Testis (tissue), 2 donors: ENCODE results near the gene CACNA1S.

Experiments
- CTCF ChIP-seq, 3 experiments: fragments of 450-650 bp in 2 of 3; fragments of 200-600 bp in 1 of 3; sonication (generic) in 1 of 3; IDR thresholded peaks; one replicate each; pipeline ENCODE4 v1.5.1; 2016 to 2019; ENCODE audit warnings: antibody characterized with exemption in 3 of 3, mild to moderate bottlenecking in 2 of 3, moderate library complexity in 1 of 3
- POLR2A ChIP-seq: fragments of 450-650 bp; IDR thresholded peaks from one replicate; pipeline ENCODE4 v1.6.1; 2017; ENCODE audit warnings: antibody characterized with exemption, mild to moderate bottlenecking, moderate library complexity

- no peak for TF ChIP-seq POLR2A
- TF ChIP-seq CTCF (IDR thresholded peaks at IDR 0.05), result no peak
Measured at GRCh38 chr1:201091256-201091655, 21.0 kb downstream of the CACNA1S start.
